T-cell (primary cell): ENCODE results near the gene RBBP6. TPM values are rescaled to one million over a fixed set of nuclear protein-coding genes. Genes with fewer than 3 reads are reported as not detected.
"Not testable (repeated sequence)": the region's sequence is repeated elsewhere in the genome, so short reads cannot be mapped to it uniquely, and the experiment has no call there.

Experiments used
- ATAC-seq, 4 experiments: fragments of 200-7000 bp in 3 of 4; fragments of 150-1000 bp in 1 of 4; cut with Tn5 transposase; replicated peaks in 1 of 4; 1 replicate in 3 of 4; 2 replicates in 1 of 4; pipeline ENCODE4 v1.10.0; 2021; ENCODE audit warnings: moderate library complexity in 3 of 4, mild to moderate bottlenecking in 2 of 4, moderate number of reproducible peaks in 1 of 4
- CTCF ChIA-PET, 2 donors: fragments of 300-600 bp; sonication (Branson Sonifier 250); formaldehyde crosslinking; loops; one replicate each; lab custom pipeline; 2022; ENCODE audit warnings: antibody characterized with exemption in 2 of 2; lab: Charles Lee
- POLR2A ChIA-PET, 2 donors: fragments of 300-600 bp; sonication (Branson Sonifier 250); formaldehyde crosslinking; loops; one replicate each; lab custom pipeline; 2022; ENCODE audit warnings: antibody characterized with exemption in 2 of 2; lab: Charles Lee
- DNase-seq, 35 experiments: peaks; one replicate each; pipeline versions ENCODE4 v3.0.0 to v3.0.0-alpha.2; 2013 to 2023
- H3K27ac ChIP-seq: one replicate; pipeline ENCODE4 v1.5.1; 2013; ENCODE audit warnings: low read length
- H3K27me3 ChIP-seq, 2 experiments: replicated peaks in 1 of 2; 1 replicate in 1 of 2; 2 replicates in 1 of 2; pipeline versions ENCODE4 v1.6.1 to v1.7.0; 2013; ENCODE audit warnings: low read length in 1 of 2, mixed read lengths in 1 of 2; ENCODE audit not compliant: control insufficient read depth in 2 of 2, insufficient read depth in 2 of 2; ENCODE audit errors: extremely low read depth in 1 of 2
- H3K36me3 ChIP-seq, 2 donors: 1 replicate in 1 of 2; 2 replicates in 1 of 2; pipeline versions ENCODE4 v1.6.1 to v1.7.0; 2013; ENCODE audit warnings: low read length in 1 of 2; ENCODE audit not compliant: control insufficient read depth in 2 of 2, insufficient read depth in 1 of 2; ENCODE audit errors: extremely low read depth in 1 of 2
- H3K4me1 ChIP-seq, 2 experiments: 1 replicate in 1 of 2; 2 replicates in 1 of 2; pipeline versions ENCODE4 v1.6.1 to v1.7.0; 2013; ENCODE audit warnings: low read length in 2 of 2, mixed read lengths in 1 of 2; ENCODE audit not compliant: insufficient read depth in 2 of 2, control insufficient read depth in 1 of 2; ENCODE audit errors: extremely low read depth in 1 of 2
- H3K4me3 ChIP-seq, 2 donors: 1 replicate in 1 of 2; 2 replicates in 1 of 2; pipeline versions ENCODE4 v1.5.1 to v1.7.0; 2013; ENCODE audit warnings: mild to moderate bottlenecking in 2 of 2, low read length in 1 of 2, moderate library complexity in 1 of 2; ENCODE audit not compliant: control insufficient read depth in 1 of 2; ENCODE audit errors: extremely low read depth in 1 of 2
- H3K9me3 ChIP-seq: 2 replicates; pipeline ENCODE4 v1.7.0; 2013
- H3K27ac Mint-ChIP-seq, 2 donors: one replicate each; pipeline ENCODE4 v1.8.0; 2020 to 2021; ENCODE audit warnings: mild to moderate bottlenecking in 2 of 2, mixed read lengths in 2 of 2
- H3K27me3 Mint-ChIP-seq, 2 donors: one replicate each; pipeline ENCODE4 v1.8.0; 2021 to 2022; ENCODE audit warnings: mixed read lengths in 2 of 2
- H3K36me3 Mint-ChIP-seq: one replicate; pipeline ENCODE4 v1.8.0; 2021; ENCODE audit warnings: mixed read lengths
- H3K4me1 Mint-ChIP-seq, 3 donors: one replicate each; pipeline ENCODE4 v1.8.0; 2020 to 2022; ENCODE audit warnings: mixed read lengths in 3 of 3, mild to moderate bottlenecking in 1 of 3
- H3K4me3 Mint-ChIP-seq, 3 donors: one replicate each; pipeline ENCODE4 v1.8.0; 2020 to 2022; ENCODE audit warnings: mild to moderate bottlenecking in 3 of 3, mixed read lengths in 3 of 3, moderate library complexity in 3 of 3
- H3K9me3 Mint-ChIP-seq, 3 donors: one replicate each; pipeline ENCODE4 v1.8.0; 2020 to 2022; ENCODE audit warnings: mixed read lengths in 3 of 3
- WGBS: methylation state at CpG from one replicate; pipeline ENCODE4 v1.1.5; 2013; ENCODE audit warnings: missing lambda C conversion rate; ENCODE audit not compliant: insufficient coverage; 5-methylcytosine and 5-hydroxymethylcytosine counted together
- total RNA-seq, 35 experiments: library from RNA in 6 of 35; stranded (reverse) in 6 of 35; fragments of 120-200 nt in 1 of 35; gene quantifications; one replicate each; pipeline versions ENCODE4 v1.2.1 to v1.2.4 and lab custom pipeline; 2013 to 2026

Gene RBBP6, protein sequence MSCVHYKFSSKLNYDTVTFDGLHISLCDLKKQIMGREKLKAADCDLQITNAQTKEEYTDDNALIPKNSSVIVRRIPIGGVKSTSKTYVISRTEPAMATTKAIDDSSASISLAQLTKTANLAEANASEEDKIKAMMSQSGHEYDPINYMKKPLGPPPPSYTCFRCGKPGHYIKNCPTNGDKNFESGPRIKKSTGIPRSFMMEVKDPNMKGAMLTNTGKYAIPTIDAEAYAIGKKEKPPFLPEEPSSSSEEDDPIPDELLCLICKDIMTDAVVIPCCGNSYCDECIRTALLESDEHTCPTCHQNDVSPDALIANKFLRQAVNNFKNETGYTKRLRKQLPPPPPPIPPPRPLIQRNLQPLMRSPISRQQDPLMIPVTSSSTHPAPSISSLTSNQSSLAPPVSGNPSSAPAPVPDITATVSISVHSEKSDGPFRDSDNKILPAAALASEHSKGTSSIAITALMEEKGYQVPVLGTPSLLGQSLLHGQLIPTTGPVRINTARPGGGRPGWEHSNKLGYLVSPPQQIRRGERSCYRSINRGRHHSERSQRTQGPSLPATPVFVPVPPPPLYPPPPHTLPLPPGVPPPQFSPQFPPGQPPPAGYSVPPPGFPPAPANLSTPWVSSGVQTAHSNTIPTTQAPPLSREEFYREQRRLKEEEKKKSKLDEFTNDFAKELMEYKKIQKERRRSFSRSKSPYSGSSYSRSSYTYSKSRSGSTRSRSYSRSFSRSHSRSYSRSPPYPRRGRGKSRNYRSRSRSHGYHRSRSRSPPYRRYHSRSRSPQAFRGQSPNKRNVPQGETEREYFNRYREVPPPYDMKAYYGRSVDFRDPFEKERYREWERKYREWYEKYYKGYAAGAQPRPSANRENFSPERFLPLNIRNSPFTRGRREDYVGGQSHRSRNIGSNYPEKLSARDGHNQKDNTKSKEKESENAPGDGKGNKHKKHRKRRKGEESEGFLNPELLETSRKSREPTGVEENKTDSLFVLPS (N-terminal part only)
- total RNA-seq (100 to 1,000 TPM in 2 of 5 donors, 10 to 100 TPM in 3; 80.5 to 130 (median 91.9) TPM), total RNA-seq (lab: John Stamatoyannopoulos, UW) (84.2 to 249 (median 157) reads per million in 29 experiments)
- 84.0 TPM for total RNA-seq (2013)

DNA sequence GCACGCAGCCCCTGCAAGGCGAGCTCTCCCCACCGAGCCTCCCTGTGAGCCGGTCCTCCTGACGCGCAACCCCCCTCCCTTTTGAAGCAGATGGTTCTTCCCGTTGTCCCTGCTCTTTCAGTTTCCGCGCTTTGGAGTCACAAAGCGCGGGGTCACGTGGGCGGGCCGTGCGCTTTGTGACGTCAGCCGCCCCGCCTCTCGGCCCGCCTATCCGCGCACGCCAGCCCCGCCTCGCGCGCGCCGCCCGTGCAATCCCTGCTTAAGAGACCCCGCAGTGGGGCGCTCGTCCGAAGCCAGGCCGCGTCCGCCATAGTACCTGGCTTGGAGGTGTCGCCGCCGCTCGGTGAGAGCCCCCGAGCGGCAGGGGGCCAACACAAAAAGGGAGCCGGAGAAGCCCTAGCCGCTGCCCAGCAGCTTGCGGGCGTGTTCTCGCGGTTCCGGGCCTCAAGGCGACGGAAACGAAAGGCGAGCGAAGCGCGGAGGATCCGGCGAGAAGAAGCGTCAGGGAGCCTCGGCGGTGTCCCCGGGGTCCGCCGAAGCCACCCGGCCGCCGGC is at the start of gene RBBP6:
Gene RBBP6 (plus strand): TSS at position 272 of the 555 bp plus-strand sequence. CDS start 1,061 bp downstream, outside the sequence.
- peak within 1 kb of the TSS; percentile 100 for H3K27ac Mint-ChIP-seq
- peak within 1 kb of the TSS; percentile 99 for H3K4me3 Mint-ChIP-seq

DNA sequence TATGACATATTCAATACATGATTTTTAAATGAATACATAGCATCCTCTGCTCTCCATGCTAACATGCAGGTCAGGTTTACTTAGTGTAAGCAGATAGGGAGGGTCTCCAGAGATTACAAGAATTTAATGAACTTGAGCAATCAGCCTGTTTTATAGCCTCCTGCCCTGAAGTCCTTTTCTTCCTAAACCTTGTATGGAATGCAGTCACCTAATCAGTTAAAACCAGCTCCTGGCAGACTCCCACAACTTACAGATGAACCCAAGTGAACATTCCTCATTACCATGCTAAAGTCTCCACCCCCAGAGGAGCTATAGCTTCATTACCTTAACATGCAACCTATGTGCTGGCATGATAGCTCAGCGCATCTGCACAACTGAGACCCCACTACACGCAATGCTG is 48.5 kb upstream of the RBBP6 start:
- Mint-ChIP-seq H3K36me3 (no peaks in the 10 kb centered on the region), H3K9me3 (peaks cover 0 to 7% (median 7%) of the 10 kb centered on the region in 3 donors), H3K4me3 (no peak overlapping the region), H3K27ac (no peak overlapping the region), H3K4me1 (no peaks in the 10 kb centered on the region), H3K27me3 (peaks cover 17 to 19% of the 10 kb centered on the region in 2 donors)
- Histone ChIP-seq H3K4me3 (no peak overlapping the region), H3K27ac (no peak overlapping the region), H3K9me3 (no peaks in the 10 kb centered on the region), H3K27me3 (peaks cover 0 to 23% of the 10 kb centered on the region in 2 experiments), H3K36me3 (no peaks in the 10 kb centered on the region), H3K4me1 (no peaks in the 10 kb centered on the region)
- WGBS, result 87% methylated on average over 2 of the region's 2 CpGs
- CTCF ChIA-PET, result interaction anchor here (0.5 to 1.3 kb wide), 3 partner anchors 9 to 1026 kb away, joined by 3 to 5 read pairs (median 3); no protein-coding TSS in a partner anchor
- POLR2A ChIA-PET, result no interaction called here
- no peak for ATAC-seq
- no peak for DNase-seq

More for the DNA sequence above, at the start of gene RBBP6:
- Mint-ChIP-seq H3K27me3 (no peaks in the 10 kb centered on the region), H3K9me3 (no peaks in the 10 kb centered on the region), H3K36me3 (peaks cover 12% of the 10 kb centered on the region), H3K4me1 (peaks cover 33 to 39% (median 37%) of the 10 kb centered on the region in 3 donors)
- H3K27me3 ChIP-seq, result no peaks in the 10 kb centered on the region
- CTCF ChIA-PET, result interaction anchor here (0.5 to 1.5 kb wide), 4 partner anchors 10 to 238 kb away, joined by 3 to 7 read pairs (median 4); no protein-coding TSS in a partner anchor
- no peaks in the 10 kb centered on the region for H3K36me3 ChIP-seq
- DNase-seq (peak; percentile 82 to 98 (median 89)), ATAC-seq (peak; percentile 90 to 93 (median 92))
- WGBS, result under 1% methylated on average over 68 of the region's 68 CpGs
- POLR2A ChIA-PET, result no interaction called here
- H3K4me3 ChIP-seq, result peak within 1 kb of the TSS; percentile 92 to 97
- peak within 1 kb of the TSS; percentile 99 for H3K27ac ChIP-seq
- no peaks in the 10 kb centered on the region for H3K9me3 ChIP-seq
- H3K4me1 ChIP-seq, result peaks cover 16 to 26% of the 10 kb centered on the region in 2 experiments

DNA sequence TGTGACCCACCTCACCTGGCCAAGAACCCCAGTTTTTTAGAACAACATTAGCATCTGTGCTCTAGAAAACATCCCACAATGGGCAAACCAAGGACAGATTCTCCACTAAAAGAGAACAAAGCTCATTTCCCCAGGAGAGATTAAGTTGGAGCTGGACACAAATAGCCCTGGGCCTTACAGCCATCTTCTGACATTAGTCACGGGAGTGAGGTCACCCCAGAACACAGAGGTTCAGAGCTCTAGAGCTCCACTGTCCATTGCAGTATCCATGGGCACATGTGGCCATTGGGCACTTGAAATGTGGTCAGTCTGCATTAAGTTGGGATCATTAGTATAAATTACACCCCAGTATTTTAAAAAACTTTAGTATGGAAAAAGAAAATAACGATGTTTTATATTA is 47.6 kb upstream of the RBBP6 start:
- H3K27me3 Mint-ChIP-seq, result peaks cover 17 to 19% of the 10 kb centered on the region in 2 donors
- ChIA-PET POLR2A (no interaction called here), CTCF (no interaction called here)
- H3K4me3 Mint-ChIP-seq, result no peak overlapping the region
- Histone ChIP-seq H3K4me3 (no peak overlapping the region), H3K27ac (no peak overlapping the region), H3K27me3 (peaks cover 0 to 23% of the 10 kb centered on the region in 2 experiments), H3K4me1 (no peaks in the 10 kb centered on the region), H3K9me3 (no peaks in the 10 kb centered on the region), H3K36me3 (no peaks in the 10 kb centered on the region)
- H3K4me1 Mint-ChIP-seq, result no peaks in the 10 kb centered on the region
- H3K36me3 Mint-ChIP-seq, result no peaks in the 10 kb centered on the region
- peaks cover 0 to 7% (median 7%) of the 10 kb centered on the region in 3 donors for H3K9me3 Mint-ChIP-seq
- no peak for DNase-seq
- no CpG with 5 or more reads among the region's 2 CpGs for whole genome bisulfite sequencing
- no peak for ATAC-seq
- no peak overlapping the region for H3K27ac Mint-ChIP-seq

DNA sequence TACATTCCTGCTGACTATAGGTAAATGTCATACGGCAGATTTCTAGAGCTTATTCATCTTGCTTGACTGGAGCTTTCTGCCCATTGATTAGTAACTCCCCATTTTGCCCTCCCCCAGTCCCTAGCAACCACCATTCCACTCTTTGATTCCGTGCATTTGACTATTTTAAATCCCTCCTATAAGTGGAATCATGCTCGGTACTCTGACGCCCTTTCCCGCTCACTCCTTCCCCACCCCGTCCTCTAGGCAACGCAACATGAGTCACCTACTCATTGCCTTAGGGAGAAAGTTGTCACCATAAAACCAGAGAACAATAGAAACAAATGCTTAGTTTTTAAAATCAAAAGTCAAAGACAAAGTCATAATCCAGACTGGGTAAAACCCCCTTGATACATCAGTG is 45.5 kb upstream of the RBBP6 start:
- ChIA-PET POLR2A (no interaction called here), CTCF (interaction anchor here in 1 of 2 donors (0.6 kb wide), 1 partner anchor 111 kb away, joined by 4 read pairs; no protein-coding TSS in a partner anchor)
- peaks cover 0 to 23% of the 10 kb centered on the region in 2 experiments for H3K27me3 ChIP-seq
- ATAC-seq (no peak), DNase-seq (no peak)
- H3K4me1 ChIP-seq, result no peaks in the 10 kb centered on the region
- Mint-ChIP-seq H3K27ac (no peak overlapping the region), H3K27me3 (peaks cover 17 to 19% of the 10 kb centered on the region in 2 donors), H3K9me3 (peaks cover 0 to 3% (median 0%) of the 10 kb centered on the region in 3 donors), H3K4me3 (no peak overlapping the region), H3K36me3 (no peaks in the 10 kb centered on the region), H3K4me1 (no peaks in the 10 kb centered on the region)
- no peak overlapping the region for H3K27ac ChIP-seq
- no peaks in the 10 kb centered on the region for H3K9me3 ChIP-seq
- H3K4me3 ChIP-seq, result no peak overlapping the region
- no peaks in the 10 kb centered on the region for H3K36me3 ChIP-seq
- 80% methylated on average over 2 of the region's 7 CpGs for WGBS

DNA sequence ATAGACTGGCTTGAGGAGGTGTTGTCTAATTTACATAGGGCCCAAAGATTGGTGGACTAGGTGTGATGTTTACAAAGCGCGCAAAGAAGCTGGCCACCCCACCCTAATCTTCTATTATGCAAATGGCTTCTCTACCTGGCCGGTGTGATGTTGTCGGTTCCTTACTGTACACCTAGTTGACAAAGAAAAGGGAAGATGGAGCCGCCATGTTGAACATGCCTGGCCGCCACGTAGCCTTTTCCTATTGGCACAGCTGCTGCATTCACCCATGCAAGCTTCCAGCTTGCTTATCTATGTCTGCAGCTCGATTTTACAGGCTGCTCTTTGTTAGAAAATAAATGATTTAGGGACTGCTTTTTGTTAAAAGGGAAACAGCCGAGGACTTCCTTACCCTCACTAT is 44.2 kb upstream of the RBBP6 start:
- POLR2A ChIA-PET, H3K36me3 ChIP-seq, DNase-seq, H3K4me3 ChIP-seq, H3K4me1 ChIP-seq, H3K27ac ChIP-seq, ATAC-seq, H3K9me3 Mint-ChIP-seq, H3K9me3 ChIP-seq, CTCF ChIA-PET, H3K4me3 Mint-ChIP-seq, H3K27ac Mint-ChIP-seq, H3K36me3 Mint-ChIP-seq, H3K4me1 Mint-ChIP-seq: not testable (repeated sequence)
- 92% methylated on average over 4 of the region's 9 CpGs for WGBS
- peaks cover 0 to 25% of the 10 kb centered on the region in 2 experiments for H3K27me3 ChIP-seq
- peaks cover 13 to 16% of the 10 kb centered on the region in 2 donors for H3K27me3 Mint-ChIP-seq
